Renal cortical epithelial cell (primary cell): ENCODE results near the gene TREH. TPM values are rescaled to one million over a fixed set of nuclear protein-coding genes. Genes with fewer than 3 reads are reported as not detected.

ENCODE experiments used
- DNase-seq: peaks from one replicate; pipeline ENCODE4 v3.0.0-alpha.2; 2011; ENCODE audit warnings: low read depth
- total RNA-seq: library from RNA; depleted of rRNA; stranded (reverse); fragments of >200 nt; gene quantifications from 2 replicates; pipeline ENCODE4 v1.2.3, GENCODE V29; 2014

The TREH gene
- total RNA-seq, 1 donor from 2014 or later: not detected

DNA sequence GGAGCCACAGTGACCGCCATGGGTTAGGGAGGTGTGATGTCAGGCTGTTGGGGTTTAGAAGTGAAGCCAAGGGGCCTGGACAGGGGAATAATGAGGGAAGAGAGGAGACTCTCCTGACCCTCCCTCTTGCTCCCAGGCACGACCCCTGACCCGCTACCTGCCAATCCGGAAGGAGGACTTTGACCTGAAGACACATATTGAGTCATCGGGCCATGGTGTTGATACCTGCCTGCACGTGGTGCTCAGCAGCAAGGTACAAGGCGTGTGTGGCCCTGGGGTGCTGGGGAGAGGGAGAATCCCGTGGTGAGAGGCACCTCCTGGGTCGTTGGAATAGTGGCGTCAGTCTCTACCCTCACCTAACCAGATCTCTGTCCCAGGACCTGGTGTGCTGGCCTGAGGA lies 29.5 kb downstream of the TREH start:
- DNase-seq: no peak

DNA sequence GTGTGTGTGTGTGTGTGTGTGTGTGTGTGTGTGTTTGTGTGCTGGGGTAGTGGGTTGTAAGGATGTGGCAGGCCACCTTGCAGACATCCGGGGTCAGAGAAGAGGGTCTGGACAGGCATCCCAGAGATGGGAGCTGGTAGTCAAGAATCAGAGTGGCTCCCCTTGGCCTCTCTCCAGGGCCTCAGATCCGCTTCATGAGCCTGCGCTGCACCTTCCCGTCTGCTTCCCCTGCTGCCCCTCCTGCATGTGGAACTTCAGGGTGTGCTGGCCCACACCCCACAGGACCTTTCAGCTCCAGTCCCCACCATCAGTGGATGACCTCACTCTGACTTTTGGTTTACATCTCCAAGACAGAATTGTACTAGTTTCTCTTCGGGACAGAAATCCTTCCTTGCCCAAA lies 31.2 kb downstream of the TREH start:
- no peak for DNase-seq

DNA sequence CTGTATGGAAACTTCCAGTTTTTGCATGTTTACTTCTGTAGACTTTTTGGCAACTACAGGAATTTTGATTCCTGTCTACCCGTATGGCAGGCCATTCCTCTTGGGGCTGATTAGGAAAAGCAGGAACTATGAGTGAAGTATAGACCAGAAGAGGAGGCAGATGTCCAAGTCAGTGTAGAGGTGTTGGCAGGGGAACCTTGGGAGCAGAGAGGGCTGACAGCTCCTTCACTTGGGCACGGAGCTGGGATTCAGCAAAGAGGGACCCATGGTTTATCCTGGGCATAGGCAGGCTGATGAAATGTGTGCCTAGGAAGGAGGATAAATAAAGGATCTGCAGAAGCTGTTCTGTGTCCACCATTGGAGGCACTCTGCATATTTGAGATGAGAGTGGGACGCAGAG lies 33.1 kb downstream of the TREH start:
- no peak for DNase-seq

DNA sequence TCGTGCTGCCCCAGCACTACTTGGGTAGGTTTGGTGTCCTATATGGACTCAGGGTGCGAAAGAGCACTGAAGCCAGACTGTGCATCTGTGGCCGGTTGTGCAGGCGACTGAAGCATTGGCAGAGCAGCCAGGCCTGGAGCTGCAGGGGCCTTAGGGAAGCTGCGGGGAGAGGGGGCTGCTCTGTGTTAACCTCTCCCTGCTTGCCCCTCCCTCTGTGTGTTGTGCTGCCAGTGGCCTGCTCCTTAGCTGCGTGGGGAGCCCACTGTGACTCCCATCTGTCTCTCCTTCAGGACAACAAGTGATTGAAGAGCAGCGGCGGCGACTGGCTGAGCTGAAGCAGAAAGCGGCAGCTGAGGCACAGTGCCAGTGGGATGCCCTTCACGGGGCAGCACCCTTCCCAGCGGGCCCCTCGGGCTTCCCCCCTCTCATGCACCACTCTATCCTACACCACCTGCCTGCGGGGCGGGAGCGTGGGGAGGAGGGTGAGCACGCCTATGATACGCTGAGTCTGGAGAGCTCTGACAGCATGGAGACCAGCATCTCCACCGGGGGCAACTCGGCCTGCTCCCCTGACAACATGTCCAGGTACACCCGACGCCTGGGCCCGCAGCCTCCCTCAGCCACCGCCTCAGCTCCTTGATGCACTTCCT lies 34.3 kb downstream of the TREH start:
- DNase-seq: no peak

DNA sequence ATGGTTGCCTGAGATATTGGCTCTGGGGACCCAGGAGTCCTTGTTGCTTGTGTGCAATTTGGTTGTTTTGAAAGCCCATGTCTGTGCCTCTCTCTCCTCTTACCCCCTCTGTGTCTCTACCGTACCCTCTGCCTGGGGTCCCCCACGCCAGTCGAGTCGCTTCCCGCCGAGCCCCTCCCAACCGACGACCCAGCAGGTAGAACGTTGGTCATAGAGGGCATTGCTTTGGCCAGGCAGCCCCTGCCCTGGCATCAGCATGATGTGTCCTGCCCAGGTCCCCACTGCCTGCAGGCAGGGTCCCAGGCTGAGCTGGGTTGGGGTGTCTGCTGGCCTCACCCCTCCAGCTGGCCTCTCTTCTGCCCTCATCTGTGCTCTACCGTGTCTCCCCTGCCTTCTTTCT lies 35.0 kb downstream of the TREH start:
- no peak for DNase-seq

DNA sequence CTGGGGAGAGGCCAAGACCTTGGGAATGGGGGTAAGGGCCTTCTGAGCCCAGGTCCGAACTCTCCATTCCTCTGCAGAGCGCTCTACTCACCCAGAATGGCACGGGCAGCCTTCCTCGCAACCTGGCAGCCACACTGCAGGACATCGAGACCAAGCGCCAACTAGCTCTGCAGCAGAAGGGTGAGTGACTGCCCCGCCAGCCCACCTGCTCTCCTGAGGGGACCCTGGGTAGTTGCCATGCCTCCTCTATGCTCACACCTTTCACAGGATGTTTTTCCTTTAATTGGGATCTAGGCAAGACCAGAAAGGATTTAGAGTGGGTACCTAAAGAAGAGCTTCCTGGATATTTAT lies 35.5 kb downstream of the TREH start:
- DNase-seq: no peak

DNA sequence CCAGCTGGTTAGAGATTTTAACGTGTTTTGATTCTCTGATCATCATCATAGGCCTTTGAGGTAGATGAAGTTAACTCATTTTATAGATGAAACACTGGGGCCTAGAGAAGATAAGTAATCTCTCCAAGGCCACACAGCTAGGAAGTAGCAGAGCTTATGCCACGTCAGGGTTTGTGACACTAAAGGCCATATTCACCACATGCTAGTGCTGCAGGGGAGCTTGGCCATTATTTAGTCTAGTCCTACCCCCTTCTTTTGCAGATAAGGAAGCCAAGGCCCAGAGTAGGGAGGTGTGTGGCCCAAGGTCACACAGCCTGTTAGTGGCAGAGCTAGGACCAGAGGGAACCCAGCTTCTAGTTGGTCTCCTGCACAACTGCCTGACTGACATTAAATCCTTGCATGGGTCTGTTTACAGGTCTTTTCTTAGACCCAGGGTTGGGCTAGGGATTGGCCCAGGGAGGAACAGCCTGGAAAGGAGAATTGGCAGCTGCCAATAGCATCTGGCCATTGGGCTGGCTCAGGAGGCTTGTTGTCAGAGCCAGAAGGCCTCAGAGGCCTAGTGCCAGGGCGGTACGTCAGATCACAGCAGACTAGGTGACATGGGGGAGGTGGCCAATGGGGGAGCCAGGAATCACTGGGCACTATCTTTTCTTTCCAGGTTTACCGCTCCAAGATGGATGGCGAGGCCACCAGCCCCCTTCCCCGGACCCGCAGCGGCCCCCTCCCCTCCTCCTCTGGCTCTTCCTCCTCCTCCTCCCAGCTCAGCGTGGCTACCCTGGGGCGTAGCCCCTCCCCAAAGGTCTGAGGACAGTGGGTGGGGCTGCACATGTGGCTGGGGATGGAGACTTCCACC lies 36.1 kb downstream of the TREH start:
- no peak for DNase-seq

DNA sequence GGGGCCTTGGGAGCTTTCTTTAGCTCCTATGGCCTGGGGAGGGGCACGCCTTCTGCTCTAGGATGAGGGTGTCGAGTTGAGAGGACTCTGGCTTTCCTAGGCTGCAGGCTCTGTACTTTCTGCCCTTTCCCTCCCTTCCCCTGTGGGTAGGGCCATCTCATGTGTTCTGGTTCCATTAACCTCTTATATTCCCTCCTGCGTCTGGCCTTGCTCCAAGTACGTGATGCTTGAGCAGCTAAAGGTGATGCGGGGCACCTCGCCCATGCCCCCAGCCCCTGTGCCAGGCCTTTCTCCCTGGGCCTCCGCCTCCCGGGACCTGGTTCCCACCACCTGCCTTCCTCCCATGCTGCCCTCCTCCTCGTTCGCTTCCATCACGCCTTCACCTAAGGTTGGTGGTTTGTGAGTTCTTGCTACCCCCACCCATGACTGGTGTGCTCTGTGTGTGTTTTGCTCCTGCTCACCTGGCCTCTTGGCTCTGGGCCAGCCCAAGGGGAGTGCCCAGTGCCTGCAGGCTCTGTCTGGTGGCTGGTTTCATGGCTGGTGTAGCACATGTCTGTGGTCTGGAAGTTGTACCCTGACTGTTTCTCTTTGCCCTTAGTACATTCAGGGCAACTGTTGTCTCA lies 37.9 kb downstream of the TREH start:
- peak; percentile 73 for DNase-seq

DNA sequence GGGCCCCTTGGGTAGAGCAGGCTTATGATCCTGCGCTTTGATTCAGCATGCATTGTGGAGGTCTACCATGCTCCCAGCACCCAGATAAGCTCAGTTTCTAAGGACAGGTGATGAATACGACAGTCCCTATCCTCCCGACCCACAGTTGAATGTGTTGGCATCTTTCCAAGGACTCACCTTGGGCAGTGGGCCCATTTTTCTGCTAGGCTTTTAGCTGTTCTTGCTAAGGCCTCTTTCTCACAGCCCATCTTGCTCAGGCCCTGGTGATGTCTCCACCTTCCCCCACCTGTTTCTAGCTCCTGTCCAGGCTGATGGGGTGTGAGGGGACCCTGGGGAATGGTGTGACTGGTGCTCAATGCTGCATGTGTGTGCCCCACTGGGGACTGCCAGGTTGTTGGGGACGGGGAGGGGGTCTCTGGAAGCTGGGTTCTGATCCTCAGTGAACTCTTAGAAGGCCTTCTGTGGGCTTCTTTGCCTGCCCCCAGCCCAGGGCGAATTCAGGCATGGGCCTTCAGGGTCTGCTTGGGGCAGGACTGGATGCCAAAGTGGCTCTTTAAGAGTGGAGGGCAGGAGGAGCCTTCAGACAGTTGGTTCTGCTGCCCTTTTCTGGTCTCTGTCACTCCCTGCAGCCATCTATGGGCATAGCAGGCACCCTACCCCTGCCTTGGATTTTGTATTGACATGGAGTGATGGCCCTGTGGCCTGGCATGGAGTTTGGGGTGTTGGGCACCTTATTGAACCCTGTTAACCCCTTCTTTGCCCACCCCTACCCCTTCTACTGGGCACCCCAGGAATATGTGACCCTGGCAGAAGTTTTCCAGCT lies 38.9 kb downstream of the TREH start:
- no peak for DNase-seq

DNA sequence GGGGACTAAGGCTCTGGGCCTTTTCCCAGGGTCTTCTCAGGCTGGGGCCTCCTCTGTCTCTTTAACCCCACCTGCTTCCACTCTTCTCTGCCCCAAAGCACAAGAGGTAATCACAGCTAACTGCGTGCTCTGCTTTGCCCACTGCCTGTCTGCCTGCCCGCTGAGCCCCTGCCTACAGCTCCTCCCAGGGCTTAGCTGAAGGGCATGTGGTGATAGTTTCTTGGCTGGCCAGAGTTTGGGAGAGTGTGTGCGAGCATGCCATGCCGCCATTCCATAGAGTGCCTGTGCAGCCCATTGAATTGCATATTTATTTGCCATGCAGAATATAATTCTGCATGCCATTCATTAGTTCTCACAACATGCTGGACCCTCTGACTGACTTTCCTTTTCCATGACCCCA lies 39.6 kb downstream of the TREH start:
- DNase-seq: no peak

DNA sequence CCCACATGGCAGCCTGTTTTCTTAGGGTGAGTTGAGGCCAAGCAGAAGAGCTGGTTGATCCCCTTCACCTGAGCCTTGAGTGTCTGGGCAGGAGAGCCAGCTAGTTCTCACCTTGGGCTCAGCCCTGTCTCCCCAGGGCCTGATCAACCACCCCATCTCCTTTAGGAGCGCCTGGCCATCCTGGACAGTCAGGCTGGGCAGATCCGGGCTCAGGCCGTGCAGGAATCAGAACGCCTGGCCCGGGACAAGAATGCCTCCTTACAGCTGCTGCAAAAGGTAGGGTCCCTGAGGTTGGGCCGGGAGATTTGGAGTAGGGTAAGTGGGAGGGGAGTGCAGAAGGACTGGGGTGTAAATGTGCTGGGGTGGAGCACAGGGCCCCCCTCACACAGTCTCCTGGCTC lies 40.7 kb downstream of the TREH start:
- no peak for DNase-seq

DNA sequence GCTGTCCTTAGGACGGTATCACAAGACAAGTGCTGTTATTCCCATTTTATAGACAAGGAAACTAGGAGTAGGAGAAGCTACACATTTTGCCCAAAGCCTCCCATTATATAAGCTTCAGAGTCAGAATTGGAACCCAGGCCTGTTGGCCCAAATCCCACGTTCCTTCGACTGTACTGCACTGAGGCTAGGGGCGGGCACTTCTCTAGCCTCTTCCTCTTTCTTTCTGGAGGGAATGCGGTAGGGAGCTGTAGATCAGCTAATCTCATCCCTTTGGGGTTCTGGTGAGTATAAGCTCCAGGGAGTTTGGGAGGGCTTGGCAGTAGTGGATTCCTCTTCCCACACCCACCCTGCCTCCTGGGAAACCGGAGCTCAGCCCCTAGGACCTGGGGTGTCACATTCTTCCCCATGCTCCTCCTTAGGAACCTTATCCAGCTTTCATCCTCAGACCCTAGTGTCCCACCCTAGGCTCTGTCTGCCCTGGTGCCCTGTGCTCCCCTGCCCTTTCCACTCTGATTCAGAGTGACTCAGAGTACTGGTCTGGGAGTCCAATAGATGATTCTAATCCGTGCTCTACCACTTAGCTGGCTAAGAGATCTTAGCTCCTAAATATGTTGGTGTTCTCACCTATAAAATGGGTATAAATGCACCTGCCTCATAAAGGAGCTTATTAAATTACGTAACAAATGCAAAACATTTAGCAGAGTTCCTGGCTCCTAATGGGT lies 42.7 kb downstream of the TREH start:
- no peak for DNase-seq

DNA sequence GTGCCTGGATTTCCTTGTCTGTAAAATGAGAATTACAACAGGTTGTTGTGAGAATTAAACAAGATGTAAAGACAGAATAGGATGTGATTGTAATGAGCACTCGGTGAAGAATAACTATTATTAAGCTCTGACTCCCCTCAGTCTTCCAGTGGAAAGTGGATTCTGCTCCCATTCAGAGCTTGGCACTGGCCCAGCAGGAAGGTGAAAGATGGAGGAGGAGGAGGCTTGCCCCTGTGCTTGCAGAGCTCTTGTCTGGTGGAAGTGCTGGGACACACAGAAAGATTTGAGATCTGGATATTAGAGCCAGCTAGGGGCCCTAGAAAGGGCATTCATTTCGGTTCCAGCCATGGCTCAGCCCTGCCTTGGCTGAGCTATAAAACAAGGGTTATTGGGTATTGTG lies 43.8 kb downstream of the TREH start:
- DNase-seq: no peak

DNA sequence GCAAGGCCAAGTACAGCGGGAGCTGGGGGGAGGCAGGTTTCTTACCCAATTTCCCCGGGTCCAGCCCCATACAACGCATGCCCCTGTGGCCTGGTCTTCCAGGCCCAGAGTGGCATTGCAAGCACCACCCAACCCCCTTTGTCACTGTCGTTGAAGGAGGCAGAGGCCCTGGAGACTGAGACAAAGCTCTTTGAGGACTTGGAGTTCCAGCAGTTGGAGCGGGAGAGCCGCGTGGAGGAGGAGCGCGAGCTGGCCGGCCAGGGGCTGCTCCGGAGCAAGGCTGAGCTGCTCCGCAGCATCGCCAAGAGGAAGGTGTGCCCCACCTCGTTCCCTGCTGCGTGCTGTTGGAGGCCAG lies 44.2 kb downstream of the TREH start:
- no peak for DNase-seq

DNA sequence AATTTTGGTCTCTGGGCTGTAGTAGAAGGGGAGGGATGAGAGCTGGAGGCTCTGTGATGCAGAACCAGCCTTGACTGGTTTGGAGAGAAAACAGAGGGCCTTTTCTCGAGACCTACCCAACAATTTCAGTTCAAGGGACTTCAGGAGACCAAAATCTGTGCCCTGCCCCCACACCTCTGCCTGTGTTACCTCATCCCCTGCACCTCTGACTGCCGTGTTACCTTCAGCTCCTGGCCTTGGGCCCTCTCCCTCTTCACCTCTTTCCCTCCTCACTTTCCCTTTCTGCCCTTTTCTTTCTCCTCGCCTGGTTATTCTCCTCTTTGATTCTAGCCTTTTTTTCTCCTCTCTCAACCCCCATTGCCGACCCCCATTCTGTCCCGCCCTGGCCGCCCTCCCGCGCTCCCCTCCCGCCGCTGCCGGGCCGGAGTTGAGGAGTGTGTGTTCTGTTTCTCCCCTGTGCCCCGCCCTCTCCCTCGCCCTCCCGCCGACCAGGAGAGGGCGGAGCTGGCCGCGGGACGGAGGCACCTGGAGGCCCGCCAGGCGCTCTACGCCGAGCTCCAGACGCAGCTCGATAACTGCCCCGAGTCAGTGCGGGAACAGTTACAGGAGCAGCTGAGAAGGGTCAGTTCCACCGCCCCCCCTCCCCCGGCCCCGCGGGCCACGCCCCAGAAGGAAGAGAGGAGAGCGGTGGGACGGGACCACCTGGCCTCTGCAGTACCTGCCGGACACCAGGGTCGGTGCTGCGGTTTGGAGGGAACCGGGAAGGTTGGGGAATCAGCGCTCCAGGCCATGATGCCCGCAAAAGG lies 44.8 kb downstream of the TREH start:
- no peak for DNase-seq

DNA sequence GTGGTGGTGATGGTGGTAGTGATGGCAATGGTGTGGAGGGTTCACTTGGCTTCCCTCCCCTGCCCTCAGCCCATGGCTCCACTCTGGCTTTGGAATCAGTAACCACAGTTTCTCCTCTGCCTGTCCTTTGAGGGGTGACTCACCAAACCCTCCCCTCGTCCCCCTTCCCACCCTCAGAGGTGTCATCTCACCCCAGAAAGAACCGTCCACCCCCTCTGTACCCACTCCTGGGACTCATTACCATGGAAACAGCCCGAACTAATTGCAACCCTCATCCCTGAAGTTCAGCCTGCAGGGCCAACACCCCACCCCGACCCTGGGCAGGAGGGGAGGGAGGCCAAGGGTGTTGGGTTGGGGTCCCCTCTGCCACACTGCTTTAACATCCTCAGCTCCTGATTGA lies 45.5 kb downstream of the TREH start:
- DNase-seq: no peak

DNA sequence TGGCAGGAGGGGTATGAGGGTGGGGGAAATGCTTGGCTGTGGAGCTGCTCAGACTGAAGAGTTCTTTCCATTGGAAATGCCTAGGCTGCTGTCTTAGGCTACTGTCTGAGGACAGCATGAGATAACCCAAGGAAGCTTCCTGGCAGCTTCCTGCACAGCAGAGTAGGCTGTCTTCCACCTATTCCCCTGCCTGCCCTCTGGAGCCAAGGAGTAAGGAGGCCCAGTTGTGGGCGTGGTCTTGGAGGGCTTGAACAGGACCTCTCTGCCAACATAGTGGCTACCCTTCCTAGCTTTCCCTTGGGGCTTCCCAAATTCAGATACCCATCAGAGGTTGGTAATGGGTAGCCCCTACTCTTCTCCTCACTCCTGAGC lies 46.1 kb downstream of the TREH start:
- DNase-seq: no peak

DNA sequence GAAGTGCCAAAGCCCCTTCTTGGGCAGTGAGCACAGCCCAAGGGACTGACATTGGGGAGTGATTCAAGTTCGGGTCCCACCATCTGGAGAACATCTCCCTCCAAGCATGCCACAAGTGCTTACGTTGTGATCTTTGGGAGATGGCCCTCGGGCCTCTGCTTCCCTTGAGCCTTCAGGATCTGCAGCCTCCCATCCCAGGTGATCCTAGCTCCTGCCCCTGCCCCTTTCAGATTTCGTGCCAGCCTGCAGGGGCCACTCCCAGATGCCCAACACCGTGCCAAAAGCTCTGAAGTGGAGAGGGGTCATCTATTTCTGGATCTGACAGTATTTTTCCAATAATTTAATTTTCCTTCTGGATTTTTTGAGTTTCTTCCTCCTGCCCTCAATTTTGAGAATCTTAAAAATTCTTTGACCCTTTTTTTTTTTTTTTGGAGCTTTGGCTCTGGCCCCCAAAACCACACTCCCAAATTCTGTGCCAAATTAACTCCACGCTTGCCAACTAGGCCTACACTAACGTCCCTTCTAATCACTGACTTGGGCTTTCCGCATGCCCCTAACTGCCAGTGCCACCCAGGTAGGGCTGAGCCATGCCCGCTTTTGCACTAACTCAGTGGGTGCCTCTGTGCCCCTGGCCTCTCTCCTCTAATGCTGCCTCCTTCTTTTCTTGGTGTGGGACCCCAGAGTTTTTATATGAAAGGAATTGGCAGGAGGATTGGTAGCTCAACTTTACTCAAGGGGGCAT lies 46.7 kb downstream of the TREH start:
- no peak for DNase-seq

DNA sequence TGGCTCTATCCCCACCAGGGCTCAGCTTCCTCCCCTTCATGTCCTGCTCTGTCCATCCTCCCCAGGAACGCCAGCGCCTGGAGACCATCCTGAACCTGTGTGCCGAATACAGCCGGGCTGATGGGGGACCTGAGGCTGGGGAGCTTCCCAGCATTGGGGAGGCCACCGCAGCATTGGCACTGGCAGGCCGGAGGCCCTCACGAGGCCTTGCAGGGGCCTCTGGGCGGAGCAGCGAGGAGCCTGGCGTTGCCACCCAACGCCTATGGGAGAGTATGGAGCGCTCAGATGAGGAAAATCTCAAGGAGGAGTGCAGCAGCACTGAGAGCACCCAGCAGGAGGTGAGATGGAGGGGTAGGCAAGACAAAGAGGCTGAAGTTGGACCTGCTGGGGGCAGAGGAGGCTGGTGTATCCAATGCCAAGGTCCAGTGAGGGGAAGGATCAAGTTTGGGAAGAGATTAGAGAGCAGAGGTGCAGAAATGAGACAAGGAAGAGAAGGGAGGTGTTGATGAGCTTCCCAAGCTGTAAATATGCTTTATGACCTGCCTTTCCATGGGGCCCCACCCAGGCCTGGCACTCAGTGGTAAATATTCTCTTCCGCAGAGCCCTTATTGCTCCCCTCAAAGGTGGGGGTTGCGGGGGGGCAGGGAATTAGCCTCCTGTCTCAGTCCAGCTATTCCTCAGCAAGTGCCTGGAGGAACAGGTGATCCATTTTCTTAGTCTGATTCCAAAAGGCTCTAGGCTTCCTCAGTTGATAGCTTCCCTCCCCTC lies 48.1 kb downstream of the TREH start:
- DNase-seq: no peak
